ENCODE data around the gene URM1.
"Not testable (repeated sequence)": the region's sequence is repeated elsewhere in the genome, so short reads cannot be mapped to it uniquely, and the experiment has no call there.

URM1 gene

GRCh38 chr9:128406848-128407391 lies 35.7 kb downstream of the URM1 start:
- no peak for TF ChIP-seq CTCF (IDR thresholded peaks at IDR 0.05; ENCODE audit: insufficient read depth, low read depth, low read length, missing control alignments)
- no peak overlapping the region for H3K4me3 ChIP-seq (ENCODE audit: low read length)
- no peak for DNase-seq (ENCODE audit: low read depth)

GRCh38 chr9:128408963-128409431 lies 37.8 kb downstream of the URM1 start:
- no peak for TF ChIP-seq CTCF (IDR thresholded peaks at IDR 0.05; ENCODE audit: insufficient read depth, low read depth, low read length, missing control alignments)
- no peak for DNase-seq (ENCODE audit: low read depth)
- no peak overlapping the region for H3K4me3 ChIP-seq (ENCODE audit: low read length)

- TF ChIP-seq CTCF (IDR thresholded peaks at IDR 0.05; ENCODE audit: insufficient read depth, low read depth, low read length, missing control alignments), result no peak
- no peak overlapping the region for H3K4me3 ChIP-seq (ENCODE audit: low read length)
- no peak for DNase-seq (ENCODE audit: low read depth)
Measured at GRCh38 chr9:128409450-128409849, 38.3 kb downstream of the URM1 start.

GRCh38 chr9:128409978-128410377 lies 38.8 kb downstream of the URM1 start:
- peak; percentile 44 for TF ChIP-seq CTCF (IDR thresholded peaks at IDR 0.05; ENCODE audit: insufficient read depth, low read depth, low read length, missing control alignments)
- H3K4me3 ChIP-seq (ENCODE audit: low read length), result no peak overlapping the region
- no peak for DNase-seq (ENCODE audit: low read depth)

GRCh38 chr9:128411364-128412119 lies 40.4 kb downstream of the URM1 start:
- no peak for DNase-seq (ENCODE audit: low read depth)
- no peak overlapping the region for H3K4me3 ChIP-seq (ENCODE audit: low read length)
- TF ChIP-seq CTCF (IDR thresholded peaks at IDR 0.05; ENCODE audit: insufficient read depth, low read depth, low read length, missing control alignments), result no peak

GRCh38 chr9:128412120-128412790 lies 41.1 kb downstream of the URM1 start:
- TF ChIP-seq CTCF (IDR thresholded peaks at IDR 0.05; ENCODE audit: insufficient read depth, low read depth, low read length, missing control alignments), result peak; percentile 64
- H3K4me3 ChIP-seq (ENCODE audit: low read length), result no peak overlapping the region
- DNase-seq (ENCODE audit: low read depth), result peak; percentile 46

- not testable (repeated sequence) for DNase-seq (ENCODE audit: low read depth); H3K4me3 ChIP-seq (ENCODE audit: low read length)
Measured at GRCh38 chr9:128413728-128414127, 42.6 kb downstream of the URM1 start.

Measured in epithelial cell of esophagus (primary cell).